Ascending aorta (tissue), 2 donors: ENCODE data around the gene PIANP. TPM values are rescaled to one million over a fixed set of nuclear protein-coding genes. Genes with fewer than 3 reads are reported as not detected.
A peak's percentile ranks its signal among the peaks of the same experiment; 100 is the strongest.

Experiments
- DNase-seq, 2 donors: peaks; one replicate each; pipeline ENCODE4 v3.0.0-alpha.2; 2019; ENCODE audit warnings: low spot score in 2 of 2
- H3K27ac ChIP-seq, 2 donors: fragments of 200-600 bp; sonication (generic); one replicate each; pipeline ENCODE4 v1.5.1; 2016 to 2017; ENCODE audit warnings: mild to moderate bottlenecking in 1 of 2
- H3K27me3 ChIP-seq: fragments of 200-600 bp; sonication (generic); one replicate; pipeline ENCODE4 v1.5.1; 2017
- H3K36me3 ChIP-seq, 2 donors: fragments of 200-600 bp; sonication (generic); one replicate each; pipeline ENCODE4 v1.5.1; 2016
- H3K4me1 ChIP-seq, 2 donors: fragments of 200-600 bp; sonication (generic); one replicate each; pipeline ENCODE4 v1.5.1; 2016 to 2017; ENCODE audit warnings: mild to moderate bottlenecking in 1 of 2
- H3K4me3 ChIP-seq, 2 donors: fragments of 200-600 bp; sonication (generic); one replicate each; pipeline ENCODE4 v1.5.1; 2016 to 2017; ENCODE audit warnings: mild to moderate bottlenecking in 1 of 2
- H3K9me3 ChIP-seq, 2 donors: fragments of 200-600 bp; sonication (generic); one replicate each; pipeline ENCODE4 v1.5.1; 2016
- CTCF ChIP-seq, 3 experiments: fragments of 200-600 bp in 2 of 3; fragments of 450-650 bp in 1 of 3; sonication (generic) in 2 of 3; IDR thresholded peaks; one replicate each; pipeline ENCODE4 v1.5.1; 2016 to 2019; ENCODE audit warnings: antibody characterized with exemption in 3 of 3, mild to moderate bottlenecking in 1 of 3, moderate library complexity in 1 of 3
- intact Hi-C: fragments of 100-400 bp; cut with DNase I; formaldehyde crosslinking; loops from one replicate; pipeline ENCODE4 v1.15.1; 2023
- total RNA-seq: library from RNA; depleted of rRNA; stranded (reverse); fragments of >200 nt; gene quantifications from one replicate; pipeline ENCODE4 v1.1.0, GENCODE V29; 2016

PIANP gene
- total RNA-seq, 1 donor from 2014 or later = not detected

DNA sequence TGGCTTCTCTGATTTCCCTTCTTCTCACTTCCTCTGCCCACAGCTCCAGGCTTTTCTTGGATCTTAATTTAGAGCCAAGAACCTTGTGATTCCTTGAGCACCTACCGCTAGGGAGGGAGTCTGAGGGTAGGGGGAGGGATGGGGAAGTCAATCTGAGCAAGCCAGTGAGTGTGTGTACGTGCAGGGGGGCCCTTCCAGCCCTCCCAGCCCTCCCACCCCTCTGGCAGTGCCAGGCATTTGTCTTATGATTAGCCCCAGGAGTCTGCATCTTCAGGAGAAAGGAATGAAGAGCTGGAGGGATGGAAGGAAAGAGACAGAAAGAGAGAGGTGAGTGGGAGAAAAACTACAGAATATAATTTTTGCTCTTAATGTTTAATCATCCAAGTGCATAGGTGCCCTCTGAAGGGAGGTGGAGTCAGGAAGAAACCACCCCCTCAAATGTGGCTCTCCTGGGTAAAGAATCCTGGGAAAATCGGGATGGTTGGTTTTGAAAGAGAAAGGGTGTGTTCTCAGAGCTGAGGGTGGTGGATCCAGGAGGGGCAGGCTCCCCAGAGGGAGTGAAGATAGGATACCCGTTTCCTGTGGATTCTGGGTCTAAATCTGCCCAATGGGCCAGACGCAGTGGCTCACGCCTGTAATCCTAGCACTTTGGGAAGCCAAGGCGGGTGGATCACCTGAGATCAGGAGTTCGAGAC is 2.1 kb downstream of the PIANP start:
- no peak for DNase-seq
- peaks cover 0 to 3% of the 10 kb centered on the region in 2 donors for H3K36me3 ChIP-seq
- intact Hi-C loops = no loop called here
- H3K27ac ChIP-seq = no peak overlapping the region
- no peak overlapping the region for H3K4me3 ChIP-seq
- no peaks in the 10 kb centered on the region for H3K27me3 ChIP-seq
- no peak for TF ChIP-seq CTCF (IDR thresholded peaks at IDR 0.05)
- no peaks in the 10 kb centered on the region for H3K9me3 ChIP-seq
- peaks cover 0 to 8% of the 10 kb centered on the region in 2 donors for H3K4me1 ChIP-seq

DNA sequence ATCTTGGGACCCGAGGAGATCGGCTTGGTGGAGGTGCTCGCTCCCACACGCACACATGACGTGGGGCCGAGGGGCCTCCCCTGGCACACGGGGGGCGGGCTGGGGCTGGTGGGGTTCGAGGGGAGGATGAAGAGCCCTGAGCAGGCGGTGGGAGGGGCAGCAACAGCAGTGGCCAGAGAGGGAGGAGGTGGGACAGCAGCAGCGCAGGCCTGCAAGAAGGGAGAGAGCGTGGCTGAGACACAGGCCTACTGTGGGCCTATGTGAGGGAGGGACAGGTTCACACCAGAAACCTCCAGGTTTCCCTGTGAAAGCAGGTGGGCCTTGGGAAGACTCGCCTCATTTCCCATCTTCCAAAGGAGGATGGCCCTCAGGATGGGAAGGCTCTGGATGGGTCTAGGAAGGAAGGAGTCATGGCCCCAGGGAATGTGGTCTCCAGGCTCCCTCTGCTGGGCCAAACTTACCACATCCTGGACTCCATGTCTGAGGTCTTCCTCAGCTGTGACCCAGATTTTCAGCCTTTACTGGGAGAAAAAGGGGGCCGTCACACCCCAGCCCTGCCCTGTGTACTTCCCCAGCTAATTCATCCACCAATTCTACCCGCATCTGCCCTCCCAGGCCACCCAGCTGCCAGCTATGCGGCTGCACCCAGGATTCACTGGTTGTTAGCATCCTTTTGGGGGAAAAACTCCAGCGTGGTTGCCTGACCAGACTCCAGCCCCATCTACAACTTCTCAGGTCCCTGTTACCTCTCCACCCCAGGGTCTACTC is 2.8 kb downstream of the PIANP start:
- Histone ChIP-seq H3K36me3 (peaks cover 0 to 3% of the 10 kb centered on the region in 2 donors), H3K4me3 (no peak overlapping the region), H3K4me1 (peaks cover 0 to 8% of the 10 kb centered on the region in 2 donors), H3K27ac (no peak overlapping the region), H3K27me3 (no peaks in the 10 kb centered on the region), H3K9me3 (no peaks in the 10 kb centered on the region)
- intact Hi-C loops = no loop called here
- DNase-seq = no peak
- TF ChIP-seq CTCF (IDR thresholded peaks at IDR 0.05) = peak in 1 of 3 experiments; percentile 31

- H3K4me3 ChIP-seq = no peak overlapping the region
- intact Hi-C loops = no loop called here
- no peak for TF ChIP-seq CTCF (IDR thresholded peaks at IDR 0.05)
- H3K9me3 ChIP-seq = no peaks in the 10 kb centered on the region
- DNase-seq = no peak
- H3K36me3 ChIP-seq = peaks cover 0 to 3% of the 10 kb centered on the region in 2 donors
- no peak overlapping the region for H3K27ac ChIP-seq
- H3K27me3 ChIP-seq = no peaks in the 10 kb centered on the region
- peaks cover 0 to 8% of the 10 kb centered on the region in 2 donors for H3K4me1 ChIP-seq
Observed at GRCh38 chr12:6696690-6697583, 3.7 kb downstream of the PIANP start.

- intact Hi-C loops = no loop called here
- TF ChIP-seq CTCF (IDR thresholded peaks at IDR 0.05) = no peak
- Histone ChIP-seq H3K9me3 (no peaks in the 10 kb centered on the region), H3K27me3 (no peaks in the 10 kb centered on the region), H3K36me3 (peaks cover 0 to 3% of the 10 kb centered on the region in 2 donors), H3K4me1 (peaks cover 0 to 6% of the 10 kb centered on the region in 2 donors), H3K27ac (no peak overlapping the region), H3K4me3 (no peak overlapping the region)
- DNase-seq = no peak
Observed at GRCh38 chr12:6695313-6696045, 5.1 kb downstream of the PIANP start.

- Histone ChIP-seq H3K36me3 (peaks cover 0 to 3% of the 10 kb centered on the region in 2 donors), H3K4me3 (no peak overlapping the region), H3K9me3 (no peaks in the 10 kb centered on the region), H3K27me3 (no peaks in the 10 kb centered on the region), H3K27ac (no peak overlapping the region), H3K4me1 (peaks cover 0 to 6% of the 10 kb centered on the region in 2 donors)
- TF ChIP-seq CTCF (IDR thresholded peaks at IDR 0.05) = no peak
- DNase-seq = no peak
- intact Hi-C loops = no loop called here
Observed at GRCh38 chr12:6694701-6695100, 5.9 kb downstream of the PIANP start.
